HG03095 (cell line): ENCODE results near the gene DSN1.

Experiments used
- ATAC-seq: cut with Tn5 transposase; IDR thresholded peaks from one replicate; pipeline ENCODE4 v1.9.1; 2021; ENCODE audit warnings: moderate library complexity; ENCODE audit not compliant: unreplicated experiment

DSN1 gene

GRCh38 chr20:36796117-36796516, 22.6 kb upstream of the DSN1 start:
- ATAC-seq, result no peak

GRCh38 chr20:36795691-36796090, 22.1 kb upstream of the DSN1 start:
- ATAC-seq, result no peak

DNA sequence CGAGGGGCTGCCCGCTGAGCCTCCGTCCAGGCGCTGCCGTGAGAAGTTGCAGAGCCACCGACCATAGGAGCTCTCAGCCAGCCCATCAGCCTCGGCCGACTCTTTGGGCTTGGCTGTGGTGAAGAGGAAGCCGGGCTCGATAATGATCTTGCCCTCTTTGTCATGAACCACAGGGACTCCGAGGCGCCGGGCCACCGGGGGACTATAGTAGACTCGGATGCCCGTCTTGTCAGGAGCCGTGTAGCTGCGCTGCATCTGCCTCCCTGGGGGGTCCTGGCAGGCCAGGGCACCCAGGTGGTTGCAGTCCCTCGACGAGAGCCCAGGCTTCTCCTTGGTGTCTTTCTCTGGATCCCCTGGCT, 20.5 kb upstream of the DSN1 start:
- ATAC-seq, result no peak

DNA sequence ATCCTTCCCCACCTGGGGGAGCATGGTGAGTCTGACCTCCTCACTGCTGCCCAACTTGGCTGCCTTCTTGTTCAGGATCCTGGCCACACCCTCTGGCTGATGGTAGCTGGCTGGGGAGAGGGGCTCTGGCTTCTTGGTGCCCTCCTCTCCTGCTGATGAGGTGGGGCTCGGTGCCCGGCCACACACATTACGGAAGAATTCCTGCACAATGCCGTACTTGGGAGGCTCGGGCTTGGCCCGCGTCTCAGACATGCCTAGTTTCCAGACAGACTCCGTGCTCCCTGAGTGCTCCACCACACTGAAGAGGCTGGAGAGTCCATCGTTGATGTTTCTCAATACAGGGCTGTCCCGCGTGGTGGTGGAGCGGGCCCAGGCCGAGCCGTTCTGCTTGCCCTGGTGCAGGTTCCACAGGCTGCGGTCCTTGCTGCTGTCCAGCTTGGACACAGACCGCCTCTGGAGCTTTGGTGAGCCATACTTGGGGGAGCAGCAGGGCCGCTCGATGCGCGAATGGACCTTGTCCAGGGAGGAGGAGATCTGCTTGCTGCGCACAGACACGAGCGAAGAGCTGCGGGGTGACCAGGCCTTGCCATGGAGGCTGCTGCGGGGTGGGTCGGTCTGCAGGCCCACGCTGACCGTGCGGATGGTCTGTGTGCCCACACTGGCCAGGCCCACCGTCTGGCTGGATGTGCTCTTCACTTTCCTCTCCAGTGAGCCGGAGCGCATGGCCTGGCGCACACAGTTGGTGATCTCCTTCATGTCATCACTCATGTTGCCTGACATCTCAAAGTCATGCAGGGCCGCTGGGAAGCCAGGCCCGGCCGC, 19.9 kb upstream of the DSN1 start:
- no peak for ATAC-seq

DNA sequence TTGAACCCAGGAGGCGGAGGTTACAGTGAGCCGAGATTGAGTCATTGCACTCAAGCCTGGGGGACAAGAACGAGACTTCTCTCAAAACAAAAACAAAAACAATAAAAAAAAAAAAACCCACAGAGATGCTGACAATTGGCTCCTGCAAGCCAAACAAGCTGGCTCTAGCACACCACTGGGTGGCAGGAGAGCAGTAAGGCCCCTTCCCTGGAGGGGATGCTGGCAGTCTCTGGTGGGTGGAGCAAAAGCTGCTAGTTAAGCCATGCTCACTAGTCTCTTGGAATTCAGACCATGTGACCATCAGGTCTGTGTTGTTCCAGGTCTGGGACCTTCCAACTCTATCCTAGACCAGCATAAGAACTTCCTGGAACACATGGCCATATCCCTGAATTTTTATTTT, 18.9 kb upstream of the DSN1 start:
- no peak for ATAC-seq

- no peak for ATAC-seq
These were observed 18.3 kb upstream of the DSN1 start for GRCh38 chr20:36791862-36792261.

GRCh38 chr20:36786663-36787062, 13.1 kb upstream of the DSN1 start:
- no peak for ATAC-seq

DNA sequence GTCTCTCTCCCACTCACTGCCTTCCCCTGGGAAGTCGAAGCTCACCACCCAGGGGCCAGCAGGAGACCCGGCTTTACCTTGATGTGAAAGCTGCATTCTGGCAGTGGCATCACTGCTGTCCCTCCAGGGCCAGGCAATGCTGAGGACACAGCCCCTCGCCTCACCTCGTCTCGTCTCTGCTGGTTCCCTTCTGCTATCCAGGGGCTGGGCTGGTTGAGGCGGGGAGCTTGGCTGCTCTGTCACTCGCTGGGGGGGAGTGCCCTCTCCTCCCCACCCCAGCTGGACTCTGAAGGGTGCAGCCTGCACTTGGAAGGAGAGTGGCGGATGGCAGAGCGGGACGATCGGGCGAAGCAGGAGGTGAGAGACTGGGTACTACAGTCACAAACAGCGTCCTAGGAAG, 12.7 kb upstream of the DSN1 start:
- no peak for ATAC-seq

- no peak for ATAC-seq
These were observed 11.7 kb upstream of the DSN1 start for GRCh38 chr20:36785308-36785707.

- ATAC-seq, result no peak
These were observed 11.3 kb upstream of the DSN1 start for GRCh38 chr20:36784900-36785299.

DNA sequence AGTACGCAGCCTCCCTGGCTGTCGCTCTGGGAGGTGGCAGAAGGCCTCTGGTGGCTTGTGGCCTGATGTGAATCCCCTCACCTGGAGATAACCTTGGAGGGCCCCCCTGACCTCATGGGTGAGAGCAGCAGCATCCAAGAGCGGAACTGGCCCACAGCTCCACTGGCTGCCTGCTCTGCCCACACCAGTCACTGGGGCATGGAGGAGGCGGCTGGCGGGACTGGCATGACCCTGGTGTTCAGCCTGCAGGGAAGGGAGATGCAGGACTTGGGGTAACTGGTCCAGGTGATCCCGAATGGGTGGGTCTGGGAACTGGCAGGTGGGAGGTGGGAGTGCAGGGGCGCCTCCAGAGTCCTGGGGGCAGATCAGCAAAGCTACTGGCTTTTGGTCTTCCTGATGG, 10.6 kb upstream of the DSN1 start:
- ATAC-seq, result no peak

GRCh38 chr20:36779656-36780025, 6.1 kb upstream of the DSN1 start:
- no peak for ATAC-seq

- ATAC-seq, result no peak
These were observed 5.5 kb upstream of the DSN1 start for GRCh38 chr20:36778831-36779655.

DNA sequence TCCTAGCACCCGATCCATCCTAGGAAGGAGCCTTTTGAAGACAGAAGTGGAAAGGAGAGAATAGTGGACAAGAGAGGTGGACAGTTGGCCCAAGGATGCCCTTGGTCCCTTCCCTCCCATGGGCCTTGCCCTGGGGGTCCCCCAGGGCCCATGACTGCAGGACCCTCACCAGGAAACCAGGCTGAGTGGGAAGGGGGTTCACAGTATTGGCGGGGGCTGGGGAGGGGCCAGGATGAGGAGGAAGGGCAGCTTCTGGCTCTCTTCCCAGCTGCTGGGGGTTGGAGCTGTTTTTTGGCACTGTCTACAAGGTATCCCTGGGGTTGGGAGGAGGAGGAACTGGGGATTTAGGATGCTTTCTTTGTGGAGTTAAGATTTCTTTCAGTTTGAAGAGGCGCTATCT, 4.0 kb upstream of the DSN1 start:
- ATAC-seq, result no peak

- no peak for ATAC-seq
These were observed 3.6 kb upstream of the DSN1 start for GRCh38 chr20:36777167-36777566.

DNA sequence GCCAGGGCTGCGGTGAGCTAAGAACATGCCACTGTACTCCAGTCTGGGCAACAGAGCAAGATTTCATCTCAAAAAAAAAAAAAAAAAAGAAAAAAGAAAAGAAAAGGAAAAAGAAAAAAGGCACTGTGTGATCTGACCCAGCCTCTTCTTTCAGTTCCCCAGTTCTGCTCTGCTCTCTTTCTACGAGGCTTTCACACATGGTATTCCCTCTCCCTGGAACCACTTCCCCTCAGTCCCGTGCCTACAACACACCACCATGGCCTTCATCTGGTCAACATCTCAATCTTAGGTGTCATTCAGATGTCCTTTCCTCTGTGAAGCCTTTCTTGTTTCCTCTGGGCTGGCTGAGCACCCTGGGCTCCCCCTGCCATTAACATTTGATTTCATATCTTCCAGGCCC, 2.3 kb upstream of the DSN1 start:
- ATAC-seq, result no peak

DNA sequence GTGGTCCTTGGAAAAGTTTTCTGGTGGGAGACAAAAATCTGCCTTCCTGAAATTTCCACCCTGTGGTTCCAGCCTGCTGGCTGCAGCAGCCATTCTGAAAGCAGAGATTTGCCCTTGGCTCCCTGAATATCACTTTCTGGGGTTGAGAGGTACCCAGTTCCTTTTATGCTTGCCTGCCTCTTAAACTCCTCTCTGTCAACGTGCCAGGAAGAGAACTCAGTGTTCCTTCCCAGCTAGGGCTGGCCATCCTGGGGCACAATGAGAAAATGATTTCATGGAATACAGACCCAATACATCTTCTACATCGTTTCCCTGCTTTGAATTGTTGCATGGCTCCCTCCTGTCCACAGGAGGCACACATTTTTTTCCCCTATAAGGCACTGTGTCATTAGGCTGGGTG, 1.6 kb upstream of the DSN1 start:
- ATAC-seq, result no peak

DNA sequence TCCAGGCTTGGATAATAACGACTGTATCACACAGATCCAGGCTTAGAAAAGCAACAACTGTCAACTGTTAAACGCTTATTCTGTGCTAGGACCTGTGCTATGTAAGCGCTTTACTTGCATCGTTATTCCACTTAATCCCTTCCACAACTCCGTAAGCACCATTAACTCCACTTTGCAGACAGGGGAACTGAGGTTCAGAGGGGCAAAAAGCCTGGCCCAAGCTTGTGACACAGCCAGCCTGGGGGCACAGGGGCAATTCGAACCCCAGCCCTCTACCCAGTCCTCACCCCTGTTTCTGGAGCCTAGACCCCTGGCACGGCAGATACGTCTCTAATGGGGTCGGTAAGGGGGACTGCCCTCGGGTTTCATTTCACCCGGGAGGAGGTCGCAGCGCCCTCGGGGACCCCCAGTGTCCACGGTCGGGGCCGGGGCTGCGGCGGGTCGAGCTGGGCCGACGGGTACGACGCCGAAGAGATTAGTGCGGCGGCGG, 411 bp downstream of the DSN1 start:
- no peak for ATAC-seq

DNA sequence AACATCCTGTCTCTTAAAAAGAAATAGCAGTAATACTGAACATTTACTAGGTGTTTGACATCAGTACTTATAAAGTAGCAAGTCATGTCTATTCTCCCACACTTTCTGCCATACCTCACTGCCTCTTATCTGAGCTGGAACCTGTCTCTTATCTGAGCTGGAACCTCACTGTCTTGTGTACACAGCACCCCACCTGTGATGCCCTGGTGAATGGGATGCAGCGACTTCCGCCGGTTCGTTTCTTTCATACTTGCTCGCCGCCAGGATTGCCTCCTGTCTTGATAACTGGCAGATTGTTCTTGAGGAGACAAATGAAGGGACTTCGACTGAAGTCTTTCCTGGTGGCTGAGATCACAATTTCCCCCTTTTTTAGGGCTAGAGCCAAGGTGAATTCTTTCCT, 2.9 kb downstream of the DSN1 start:
- no peak for ATAC-seq

GRCh38 chr20:36768768-36769430, 4.7 kb downstream of the DSN1 start:
- ATAC-seq, result no peak

DNA sequence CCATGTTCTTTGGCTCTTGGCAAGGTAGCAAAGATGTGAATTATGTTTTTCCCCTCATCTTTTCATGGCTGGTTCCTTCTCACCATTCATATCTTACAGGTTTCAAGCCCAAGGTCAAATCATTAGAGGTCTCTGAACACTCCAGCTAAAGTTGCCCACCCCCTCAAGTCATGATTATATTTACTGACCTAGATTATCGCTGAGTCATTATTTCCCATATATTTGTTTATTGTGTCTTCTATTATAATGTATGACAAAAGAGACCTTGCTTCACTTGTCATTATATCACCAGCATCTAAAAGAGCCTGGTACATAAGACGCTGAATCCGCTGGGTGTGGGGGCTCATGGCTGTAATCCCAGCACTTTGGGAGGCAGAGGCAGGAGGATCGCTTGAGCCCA, 12.4 kb downstream of the DSN1 start:
- ATAC-seq, result no peak

GRCh38 chr20:36760647-36761046, 12.9 kb downstream of the DSN1 start:
- no peak for ATAC-seq
